SU-DHL-6 (cell line): ENCODE results near the gene TLCD2.

Experiments
- H2AFZ ChIP-seq: fragments of 200-600 bp; sonication (generic); 2 replicates; pipeline ENCODE4 v1.6.1; 2014; ENCODE audit warnings: low read depth, mild to moderate bottlenecking, moderate library complexity, mixed read lengths, antibody characterized with exemption, low read length; ENCODE audit not compliant: severe bottlenecking
- H3F3A ChIP-seq: fragments of 200-600 bp; shearing (Covaris generic); 2 replicates; pipeline ENCODE4 v1.6.0; 2016; ENCODE audit warnings: antibody characterized with exemption, mild to moderate bottlenecking; ENCODE audit not compliant: insufficient read depth
- H3K27ac ChIP-seq: fragments of 200-600 bp; sonication (generic); 2 replicates; pipeline ENCODE4 v1.5.1; 2016; ENCODE audit warnings: low read depth, mild to moderate bottlenecking, low read length, moderate library complexity, mixed read lengths
- H3K27me3 ChIP-seq: fragments of 200-600 bp; sonication (generic), shearing (Covaris generic); 2 replicates; pipeline ENCODE4 v1.6.0; 2014; ENCODE audit warnings: mild to moderate bottlenecking, low read length
- H3K36me3 ChIP-seq: fragments of 200-600 bp; sonication (generic); 2 replicates; pipeline ENCODE4 v1.6.1; 2014; ENCODE audit warnings: mild to moderate bottlenecking, low read length, mixed read lengths
- H3K4me2 ChIP-seq: fragments of 300-600, 200-600 bp; shearing (Covaris generic), sonication (generic); 2 replicates; pipeline ENCODE4 v1.6.0; 2014; ENCODE audit warnings: low read length, low read depth, mild to moderate bottlenecking; ENCODE audit not compliant: poor library complexity, severe bottlenecking
- H3K4me3 ChIP-seq: fragments of 200-600 bp; sonication (generic); 2 replicates; pipeline ENCODE4 v1.5.1; 2014; ENCODE audit warnings: antibody characterized with exemption, low read length, mild to moderate bottlenecking, mixed read lengths; ENCODE audit not compliant: insufficient read depth, poor library complexity, severe bottlenecking
- H3K79me2 ChIP-seq: fragments of 200-600 bp; sonication (generic); 2 replicates; pipeline ENCODE4 v1.6.1; 2014; ENCODE audit warnings: mild to moderate bottlenecking, low read length, moderate library complexity; ENCODE audit not compliant: insufficient read depth
- H3K9ac ChIP-seq: fragments of 200-600 bp; sonication (generic); 2 replicates; pipeline ENCODE4 v1.7.0; 2014; ENCODE audit warnings: mild to moderate bottlenecking, low read length
- H3K9me2 ChIP-seq: fragments of 200-600 bp; sonication (generic); replicated peaks from 2 replicates; pipeline ENCODE4 v1.6.1; 2014; ENCODE audit warnings: low read length; ENCODE audit not compliant: insufficient read depth
- H3K9me3 ChIP-seq: fragments of 200-600 bp; sonication (generic); 2 replicates; pipeline ENCODE4 v1.6.1; 2014; ENCODE audit warnings: low read length, mixed read lengths; ENCODE audit not compliant: insufficient read depth
- H4K20me1 ChIP-seq: fragments of 200-600 bp; sonication (generic); 2 replicates; pipeline ENCODE4 v1.6.1; 2014; ENCODE audit warnings: low read depth, mild to moderate bottlenecking, antibody characterized with exemption, low read length, moderate library complexity, mixed read lengths
- CTCF ChIP-seq: fragments of 200-600 bp; sonication (generic); IDR thresholded peaks from one replicate; pipeline ENCODE4 v1.5.1; 2017; ENCODE audit warnings: antibody characterized with exemption, mild to moderate bottlenecking, low read length, moderate library complexity; ENCODE audit not compliant: insufficient read depth, poor library complexity, severe bottlenecking
- EZH2phosphoT487 ChIP-seq: fragments of 200-600 bp; sonication (generic), shearing (Covaris generic); conservative IDR thresholded peaks from 2 replicates; pipeline ENCODE4 v1.6.1; 2018; ENCODE audit warnings: mild to moderate bottlenecking, antibody characterized with exemption, low read length, moderate library complexity, mixed read lengths

Gene TLCD2

GRCh38 chr17:1755827-1756262 lies 45.7 kb upstream of the TLCD2 start:
- no peaks in the 10 kb centered on the region for H3F3A ChIP-seq
- H3K27ac ChIP-seq: no peak overlapping the region
- TF ChIP-seq CTCF (no peak), EZH2phosphoT487 (no peak)
- no peaks in the 10 kb centered on the region for H3K79me2 ChIP-seq
- no peaks in the 10 kb centered on the region for H3K36me3 ChIP-seq
- H3K27me3 ChIP-seq: no peaks in the 10 kb centered on the region
- H3K9ac ChIP-seq: no peak overlapping the region
- H3K4me3 ChIP-seq: no peak overlapping the region
- no peak overlapping the region for H2AFZ ChIP-seq
- H3K9me2 ChIP-seq: no peaks in the 10 kb centered on the region
- no peaks in the 10 kb centered on the region for H3K9me3 ChIP-seq
- no peak overlapping the region for H3K4me2 ChIP-seq
- no peaks in the 10 kb centered on the region for H4K20me1 ChIP-seq

- H3F3A ChIP-seq: no peaks in the 10 kb centered on the region
- no peak overlapping the region for H3K27ac ChIP-seq
- H3K79me2 ChIP-seq: no peaks in the 10 kb centered on the region
- H3K4me2 ChIP-seq: no peak overlapping the region
- no peaks in the 10 kb centered on the region for H4K20me1 ChIP-seq
- H2AFZ ChIP-seq: no peak overlapping the region
- H3K9me2 ChIP-seq: no peaks in the 10 kb centered on the region
- no peaks in the 10 kb centered on the region for H3K9me3 ChIP-seq
- H3K4me3 ChIP-seq: no peak overlapping the region
- TF ChIP-seq CTCF: no peak
- H3K9ac ChIP-seq: no peak overlapping the region
- no peaks in the 10 kb centered on the region for H3K27me3 ChIP-seq
- no peaks in the 10 kb centered on the region for H3K36me3 ChIP-seq
Measured at GRCh38 chr17:1755252-1755826, 45.2 kb upstream of the TLCD2 start.

- Histone ChIP-seq H3F3A (no peaks in the 10 kb centered on the region), H3K4me3 (no peak overlapping the region), H3K36me3 (no peaks in the 10 kb centered on the region), H3K27me3 (no peaks in the 10 kb centered on the region), H3K4me2 (no peak overlapping the region), H3K79me2 (no peaks in the 10 kb centered on the region), H2AFZ (no peak overlapping the region), H3K9me3 (no peaks in the 10 kb centered on the region), H3K9ac (no peak overlapping the region), H3K9me2 (no peaks in the 10 kb centered on the region), H3K27ac (no peak overlapping the region), H4K20me1 (no peaks in the 10 kb centered on the region)
- TF ChIP-seq EZH2phosphoT487 (no peak), CTCF (no peak)
Measured at GRCh38 chr17:1754430-1755112, 44.4 kb upstream of the TLCD2 start.
